Loucy (cell line): ENCODE measurements around the gene CSRP2.

Experiments
- H2AFZ ChIP-seq: fragments of 200-600 bp; sonication (generic); 2 replicates; pipeline ENCODE4 v1.6.0; 2016; ENCODE audit warnings: antibody characterized with exemption, mild to moderate bottlenecking, low read length, moderate library complexity
- H3F3A ChIP-seq: fragments of 200-600 bp; 2 replicates; pipeline ENCODE4 v1.6.0; 2016; ENCODE audit warnings: antibody characterized with exemption, low read depth, mild to moderate bottlenecking
- H3K27me3 ChIP-seq: fragments of 200-600 bp; sonication (generic); 2 replicates; pipeline ENCODE4 v1.6.1; 2014; ENCODE audit warnings: low read length, mild to moderate bottlenecking; ENCODE audit not compliant: insufficient read depth, poor library complexity, severe bottlenecking
- H3K36me3 ChIP-seq: fragments of 200-600 bp; sonication (generic); 2 replicates; pipeline ENCODE4 v1.6.1; 2016; ENCODE audit warnings: low read length; ENCODE audit not compliant: insufficient read depth
- H3K4me1 ChIP-seq: fragments of 200-600 bp; sonication (generic); 2 replicates; pipeline ENCODE4 v1.5.1; 2014; ENCODE audit warnings: low read length, mild to moderate bottlenecking; ENCODE audit not compliant: insufficient read depth, poor library complexity, severe bottlenecking
- H3K4me2 ChIP-seq: fragments of 200-600 bp; sonication (generic); 2 replicates; pipeline ENCODE4 v1.6.0; 2014; ENCODE audit warnings: antibody characterized with exemption, low read length, low read depth, mild to moderate bottlenecking; ENCODE audit not compliant: poor library complexity, severe bottlenecking
- H3K4me3 ChIP-seq: fragments of 200-600 bp; sonication (generic); 2 replicates; pipeline ENCODE4 v1.5.1; 2014; ENCODE audit warnings: low read length, mild to moderate bottlenecking, mixed read lengths; ENCODE audit not compliant: poor library complexity, severe bottlenecking
- H3K79me2 ChIP-seq: fragments of 200-600 bp; sonication (generic); 2 replicates; pipeline ENCODE4 v1.6.1; 2014; ENCODE audit warnings: low read length; ENCODE audit not compliant: insufficient read depth
- H3K9ac ChIP-seq: fragments of 200-600 bp; sonication (generic); 2 replicates; pipeline ENCODE4 v1.6.0; 2014; ENCODE audit warnings: mild to moderate bottlenecking, low read depth, low read length, moderate library complexity; ENCODE audit not compliant: poor library complexity, severe bottlenecking
- H3K9me2 ChIP-seq: fragments of 200-600 bp; sonication (generic); replicated peaks from 2 replicates; pipeline ENCODE4 v1.6.1; 2016; ENCODE audit warnings: low read depth, low read length, mixed read lengths
- H3K9me3 ChIP-seq: fragments of 200-600 bp; sonication (generic); 2 replicates; pipeline ENCODE4 v1.6.1; 2014; ENCODE audit warnings: mild to moderate bottlenecking, antibody characterized with exemption, low read length, low read depth; ENCODE audit not compliant: insufficient read depth
- H4K20me1 ChIP-seq: fragments of 200-600 bp; sonication (generic); 2 replicates; pipeline ENCODE4 v1.6.0; 2014; ENCODE audit warnings: antibody characterized with exemption, low read length, mild to moderate bottlenecking; ENCODE audit not compliant: insufficient read depth, poor library complexity, severe bottlenecking
- CTCF ChIP-seq: fragments of 200-600 bp; sonication (generic); conservative IDR thresholded peaks from 2 replicates; pipeline ENCODE4 v1.5.1; 2014; ENCODE audit warnings: mild to moderate bottlenecking, antibody characterized with exemption, low read length
- EZH2phosphoT487 ChIP-seq: fragments of 200-600 bp; IDR thresholded peaks from 2 replicates; pipeline ENCODE4 v1.6.1; 2018; ENCODE audit warnings: antibody characterized with exemption, mild to moderate bottlenecking, moderate library complexity, borderline replicate concordance

Gene CSRP2

GRCh38 chr12:76874027-76874426, 4.8 kb downstream of the CSRP2 start:
- Histone ChIP-seq H3K9me3 (no peaks in the 10 kb centered on the region), H3K4me3 (no peak overlapping the region), H2AFZ (no peak overlapping the region), H3K4me1 (peaks cover 3% of the 10 kb centered on the region), H3K27me3 (no peaks in the 10 kb centered on the region), H3K9ac (no peak overlapping the region), H3K9me2 (no peaks in the 10 kb centered on the region), H3K4me2 (no peak overlapping the region), H3K36me3 (no peaks in the 10 kb centered on the region), H3K79me2 (no peaks in the 10 kb centered on the region), H3F3A (no peaks in the 10 kb centered on the region), H4K20me1 (no peaks in the 10 kb centered on the region)
- TF ChIP-seq CTCF: no peak
- TF ChIP-seq EZH2phosphoT487: no peak

- TF ChIP-seq CTCF: no peak
- TF ChIP-seq EZH2phosphoT487: no peak
- no peaks in the 10 kb centered on the region for H3F3A ChIP-seq
- H2AFZ ChIP-seq: no peak overlapping the region
Observed at GRCh38 chr12:76872415-76872814, 6.4 kb downstream of the CSRP2 start.

GRCh38 chr12:76871742-76872141, 7.1 kb downstream of the CSRP2 start:
- no peak for TF ChIP-seq CTCF
- TF ChIP-seq EZH2phosphoT487: no peak
- H3K9me3 ChIP-seq: no peaks in the 10 kb centered on the region
- no peaks in the 10 kb centered on the region for H3K79me2 ChIP-seq
- H4K20me1 ChIP-seq: no peaks in the 10 kb centered on the region
- H3K4me2 ChIP-seq: no peak overlapping the region
- H2AFZ ChIP-seq: no peak overlapping the region
- no peak overlapping the region for H3K4me3 ChIP-seq
- no peaks in the 10 kb centered on the region for H3K27me3 ChIP-seq
- no peak overlapping the region for H3K9ac ChIP-seq
- H3K9me2 ChIP-seq: no peaks in the 10 kb centered on the region
- no peaks in the 10 kb centered on the region for H3F3A ChIP-seq
- H3K36me3 ChIP-seq: no peaks in the 10 kb centered on the region
- H3K4me1 ChIP-seq: peaks cover 13% of the 10 kb centered on the region

More at GRCh38 chr12:76872415-76872814, 6.4 kb downstream of the CSRP2 start:
- no peaks in the 10 kb centered on the region for H3K79me2 ChIP-seq
- no peaks in the 10 kb centered on the region for H3K9me2 ChIP-seq
- H3K9ac ChIP-seq: no peak overlapping the region
- H4K20me1 ChIP-seq: no peaks in the 10 kb centered on the region
- H3K4me1 ChIP-seq: peaks cover 11% of the 10 kb centered on the region
- H3K9me3 ChIP-seq: no peaks in the 10 kb centered on the region
- H3K4me3 ChIP-seq: no peak overlapping the region
- no peak overlapping the region for H3K4me2 ChIP-seq
- H3K36me3 ChIP-seq: no peaks in the 10 kb centered on the region
- no peaks in the 10 kb centered on the region for H3K27me3 ChIP-seq
